NCI-H187 (cell line): Measurements from ENCODE around the gene STK38L.

ENCODE experiments used
- DNase-seq, 2 experiments: peaks; one replicate each; lab custom pipeline; 2025; lab: John Stamatoyannopoulos, UW

Gene STK38L

DNA sequence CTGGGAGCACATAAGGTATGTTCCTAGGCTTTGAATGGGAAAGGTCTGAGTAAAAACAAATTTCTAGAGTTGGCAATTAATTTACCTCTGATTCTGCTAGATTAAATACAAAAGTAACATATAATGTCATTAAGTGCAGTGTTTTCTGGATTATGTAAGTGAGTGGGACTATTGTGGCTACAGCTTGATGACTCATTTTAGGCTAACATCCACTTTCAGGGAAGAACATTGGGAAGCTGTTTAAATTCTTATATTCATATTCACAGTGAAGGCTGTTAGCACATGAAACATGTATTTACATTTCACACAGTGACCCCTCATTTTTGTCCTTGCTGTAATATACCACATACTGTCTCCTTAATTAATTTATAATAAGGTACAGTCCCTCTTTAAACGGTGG, 75.3 kb downstream of the STK38L start:
- no peak for DNase-seq

DNA sequence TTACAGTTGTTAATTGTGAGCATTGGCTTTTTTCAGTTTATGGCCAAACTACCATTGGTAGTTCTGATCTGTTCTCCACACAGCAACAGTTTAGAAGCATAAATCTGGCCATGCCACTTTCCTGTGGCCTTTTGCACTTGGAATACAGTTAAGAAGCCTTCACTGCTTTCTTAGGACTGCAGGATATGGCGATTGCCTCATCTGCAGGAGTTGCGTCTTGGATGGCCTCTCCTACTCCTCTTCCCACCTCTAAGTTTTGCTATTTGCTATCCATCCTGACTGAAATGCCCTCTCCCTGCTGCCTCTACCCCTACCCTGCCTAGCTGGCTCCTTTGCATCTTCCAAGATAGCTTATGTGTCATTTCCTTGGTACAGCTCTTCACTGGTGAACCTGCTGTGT, 75.8 kb downstream of the STK38L start:
- DNase-seq, result no peak

DNA sequence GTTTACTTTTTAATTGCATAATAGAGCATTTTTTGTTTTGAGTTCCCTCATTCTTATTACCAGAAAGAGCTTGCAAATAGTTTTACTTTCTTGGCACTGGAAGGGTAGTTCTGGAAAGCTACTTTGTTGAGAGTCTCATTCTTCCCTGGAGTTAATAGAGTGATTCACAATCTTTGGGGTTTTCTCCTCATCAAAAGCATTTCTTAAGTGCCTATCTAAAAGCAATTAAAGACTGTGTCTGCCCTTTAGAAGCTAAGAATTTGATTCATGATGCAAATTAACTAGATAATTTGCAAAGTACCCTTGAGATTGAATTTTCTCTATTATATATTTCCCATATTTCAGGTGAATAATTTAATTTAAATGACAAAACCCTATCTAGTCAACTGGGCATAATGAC, 80.4 kb downstream of the STK38L start:
- no peak for DNase-seq

DNA sequence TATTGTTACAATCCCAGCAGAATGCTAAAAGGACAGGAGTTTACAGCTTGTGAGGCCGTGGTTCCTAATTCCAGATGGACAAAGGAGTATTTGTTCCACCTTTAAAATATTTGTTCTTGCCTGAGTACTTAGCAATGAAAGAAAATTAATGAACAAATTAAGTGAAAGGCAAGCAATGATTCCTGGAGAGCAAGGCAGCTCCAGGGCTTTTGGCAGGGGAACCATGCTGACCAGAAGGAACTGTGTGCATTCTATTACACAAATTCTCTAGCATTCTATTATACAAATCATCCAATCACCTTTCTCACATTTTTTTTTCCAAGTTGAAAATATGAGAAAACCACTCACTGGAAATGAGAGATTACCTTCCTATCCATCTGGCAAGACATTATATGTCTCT, 86.8 kb downstream of the STK38L start:
- no peak for DNase-seq

DNA sequence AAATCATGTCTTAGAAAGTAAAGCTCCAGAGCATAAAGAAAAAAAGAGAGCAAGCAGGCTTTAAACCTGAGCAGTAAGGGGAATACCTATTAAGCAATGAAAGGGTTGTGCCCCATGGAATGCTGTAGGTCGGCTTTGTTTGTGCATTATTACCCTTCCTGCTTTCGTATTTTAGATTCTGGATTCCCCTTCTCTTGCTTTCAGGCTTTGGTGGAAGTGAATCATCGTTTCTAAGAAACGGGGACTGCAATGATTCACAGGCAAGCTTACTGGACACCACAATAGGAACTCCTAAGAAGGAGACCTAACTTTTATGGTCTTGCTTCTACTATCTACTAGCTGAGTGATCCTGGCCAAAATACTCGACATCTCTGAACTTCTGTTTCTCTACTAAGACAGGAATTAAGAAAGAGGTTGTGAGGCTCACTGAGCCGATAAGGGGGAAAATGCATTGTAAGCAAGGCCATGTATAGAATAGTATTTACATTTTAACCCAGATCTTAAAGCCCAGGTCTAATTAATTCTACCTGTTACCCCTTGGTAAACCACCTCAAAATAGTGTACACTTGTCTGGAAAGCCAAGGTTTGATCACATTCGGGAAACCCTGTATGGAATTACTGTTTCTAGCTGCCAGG, 87.3 kb downstream of the STK38L start:
- DNase-seq, result no peak

DNA sequence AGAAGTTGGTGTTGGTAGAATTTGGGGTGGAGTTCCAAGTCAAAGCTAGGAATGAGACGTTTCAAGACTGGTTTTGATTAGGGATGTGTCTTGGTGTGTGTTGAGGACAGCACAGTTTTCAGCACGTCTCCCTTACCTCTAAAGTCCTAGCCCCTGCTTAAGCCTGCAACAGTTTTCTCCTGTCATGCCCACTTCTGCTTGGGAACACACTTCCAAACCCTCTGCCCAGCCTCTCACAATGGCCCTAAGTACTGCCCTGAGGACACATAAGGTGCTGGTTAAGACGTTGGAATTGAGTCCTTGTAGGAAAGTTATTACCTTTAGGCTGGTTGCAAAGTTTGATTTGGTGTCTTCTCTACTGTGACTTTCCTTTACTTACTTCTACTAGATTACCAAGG, 87.8 kb downstream of the STK38L start:
- no peak for DNase-seq

DNA sequence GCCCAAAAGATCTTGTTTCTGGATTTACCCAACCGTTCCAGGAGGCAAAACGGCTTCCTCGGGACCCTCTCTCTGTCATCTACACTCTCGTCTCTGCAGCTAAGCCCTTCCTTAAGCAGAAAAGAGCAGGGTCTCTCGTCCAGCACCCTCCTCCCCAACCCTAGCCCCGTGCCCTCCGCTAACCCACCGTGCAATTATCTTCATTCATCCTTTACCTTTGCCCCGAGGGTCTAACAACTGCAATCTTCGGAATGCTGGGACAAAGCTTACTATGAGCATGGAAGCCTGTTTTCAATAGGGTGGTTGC, 88.3 kb downstream of the STK38L start:
- no peak for DNase-seq

DNA sequence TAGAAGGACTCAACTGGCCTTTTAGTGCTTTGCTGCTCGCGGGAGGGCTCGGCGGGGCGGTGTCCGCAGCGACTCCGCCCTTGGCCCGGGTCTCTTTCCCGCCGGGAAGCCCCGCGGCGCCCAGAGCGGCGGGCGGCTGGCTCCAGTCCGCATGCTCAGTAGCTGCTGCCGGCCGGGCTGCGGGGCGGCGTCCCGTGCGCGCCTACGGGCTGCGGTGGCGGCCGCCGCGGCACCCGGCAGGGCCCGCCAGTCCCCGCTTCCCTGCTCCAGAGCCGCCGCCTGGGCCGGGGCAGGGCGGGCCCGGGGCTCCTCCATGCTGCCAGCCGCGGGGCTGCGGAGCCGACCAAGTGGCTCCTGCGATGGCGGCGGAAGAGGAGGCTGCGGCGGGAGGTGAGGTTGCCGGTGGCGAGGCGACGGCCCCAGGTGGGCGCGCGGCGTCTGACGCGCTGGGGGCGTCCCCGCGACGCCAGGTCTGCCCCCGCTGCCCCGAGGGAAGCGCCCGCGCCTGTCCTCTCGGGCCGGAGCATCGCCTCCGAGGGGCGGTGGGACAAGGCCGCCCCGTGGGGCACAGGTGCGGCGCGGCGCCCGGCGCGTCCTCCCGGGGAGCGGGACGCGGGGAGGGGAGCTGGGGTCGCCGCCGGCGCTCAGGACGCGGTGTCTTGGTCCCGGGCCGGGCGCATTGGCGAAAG, 88.8 kb downstream of the STK38L start, which contains the start of gene BMAL2:
BMAL2 (plus strand) TSS at position 123 of the 689 bp plus-strand sequence; CDS start at position 360, 237 bp downstream.
- DNase-seq, result peak in 1 of 2 experiments; percentile 42

DNA sequence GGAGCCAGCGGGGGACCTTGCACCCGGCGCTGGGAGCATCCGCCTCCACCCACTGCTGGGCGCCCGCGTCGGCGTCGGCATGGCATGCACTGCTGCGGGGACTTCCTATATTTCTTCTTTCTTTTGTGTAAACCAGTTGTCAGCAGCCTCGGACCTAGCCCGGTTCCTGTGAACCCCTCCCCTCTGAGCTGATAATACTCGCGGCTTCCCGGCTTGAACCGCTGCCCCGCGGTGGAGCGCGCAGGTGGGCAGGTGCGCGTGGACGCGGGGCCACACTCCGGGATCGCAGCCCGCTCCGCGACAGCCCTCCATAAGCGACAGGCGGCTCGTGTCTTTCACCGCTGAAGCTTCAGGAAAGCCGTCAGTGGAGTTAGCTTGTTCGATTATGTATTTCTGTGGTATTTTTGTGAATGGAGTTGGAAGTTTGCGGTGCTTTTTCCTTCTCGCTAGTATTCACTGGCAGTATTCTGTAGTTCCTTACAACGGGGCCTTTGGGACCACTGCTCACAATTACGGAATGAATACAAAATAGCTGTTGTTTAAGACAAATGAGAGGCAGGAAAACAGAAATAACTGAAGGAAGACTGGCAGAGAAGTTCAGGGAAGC, 89.4 kb downstream of the STK38L start:
- DNase-seq, result no peak

DNA sequence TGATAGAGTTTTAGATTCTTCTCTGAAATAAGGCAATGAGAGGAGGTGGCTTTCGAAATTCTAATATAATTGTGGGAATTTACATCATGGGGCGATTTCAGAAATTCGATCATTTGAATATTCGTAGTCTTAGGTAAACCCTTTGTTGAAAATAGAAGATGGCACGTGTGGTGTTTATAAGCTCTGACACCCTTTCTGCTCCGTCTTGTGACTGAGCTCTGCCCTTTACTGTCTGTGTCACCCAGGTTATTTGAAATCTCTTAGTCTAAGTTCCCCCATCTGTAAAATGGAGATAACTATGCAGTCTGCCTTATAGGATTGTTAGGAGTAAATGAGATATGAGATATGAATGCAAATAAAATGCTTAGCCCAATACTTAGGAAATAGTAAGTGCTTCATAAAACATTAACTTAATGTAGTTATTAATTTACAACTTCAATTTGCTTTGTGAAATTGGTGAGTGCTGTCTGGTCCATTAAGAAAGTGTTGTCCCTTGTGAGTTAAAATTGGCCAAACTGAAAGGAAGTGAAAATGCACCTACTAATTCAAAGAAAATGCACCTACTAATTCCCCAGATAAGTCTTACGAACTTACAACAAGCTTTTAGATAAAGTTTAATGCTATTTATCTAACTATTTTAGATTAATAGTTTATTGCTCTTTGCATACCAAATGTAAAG, 90.1 kb downstream of the STK38L start:
- DNase-seq, result no peak

DNA sequence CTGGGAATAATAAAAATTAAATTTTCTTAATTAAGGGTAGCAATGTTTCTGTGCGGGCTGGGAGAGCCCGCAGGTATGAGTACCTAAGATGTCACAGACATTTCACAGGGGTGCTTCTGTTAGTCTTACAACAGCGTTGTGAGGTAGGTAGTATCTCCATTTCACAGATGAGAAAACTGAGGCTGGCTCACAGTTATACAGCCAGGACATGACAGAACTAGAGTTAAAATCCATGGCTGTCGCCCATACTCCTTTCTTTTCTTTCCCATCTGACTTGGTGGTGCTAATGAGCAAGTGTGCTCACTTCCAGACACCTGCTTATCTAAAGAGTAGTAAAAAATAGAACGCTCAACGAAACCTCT, 90.6 kb downstream of the STK38L start:
- DNase-seq, result no peak

DNA sequence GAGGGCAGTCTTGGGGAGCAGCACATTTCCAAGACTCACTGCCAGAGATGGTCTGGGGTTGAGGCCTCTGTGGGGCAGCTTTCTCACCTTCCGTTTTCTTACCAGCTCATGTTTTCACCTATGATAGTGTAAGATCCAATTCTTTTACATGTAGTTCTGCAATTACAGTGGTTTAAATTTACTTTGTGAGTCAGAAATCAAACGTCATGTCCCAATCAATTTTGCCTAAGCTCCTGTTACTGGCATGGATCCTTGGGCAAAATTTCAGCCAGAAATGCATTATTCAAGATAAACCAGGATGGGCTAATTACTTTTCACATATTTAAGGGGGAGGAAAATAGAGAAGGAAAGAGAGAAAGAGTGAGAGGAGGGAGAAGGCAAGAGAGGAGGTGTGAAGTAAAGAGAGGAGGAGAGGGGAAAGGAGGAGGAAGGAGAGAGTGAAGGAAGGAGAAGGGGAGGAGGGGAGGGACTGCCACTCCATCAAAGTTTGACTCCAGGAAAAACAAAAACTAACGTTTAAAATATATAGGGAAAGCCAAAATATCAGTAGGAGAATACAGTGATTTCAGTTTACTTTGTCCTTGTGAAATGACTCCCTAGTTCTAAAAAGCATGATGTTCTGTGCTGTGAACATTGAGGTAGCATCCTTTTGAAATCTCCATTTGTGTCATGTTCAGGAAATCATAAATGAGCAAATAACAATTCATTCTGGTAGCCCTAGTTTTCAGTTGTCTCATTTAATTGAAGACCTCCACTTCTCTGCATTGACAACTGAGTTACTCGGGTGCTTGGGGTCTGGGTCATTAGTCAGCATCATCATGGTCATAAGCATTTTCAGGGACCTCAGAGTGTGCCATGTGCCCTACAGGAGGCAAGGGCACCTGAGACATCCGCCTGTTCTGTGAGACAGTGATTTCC, 91.5 kb downstream of the STK38L start:
- DNase-seq, result no peak

DNA sequence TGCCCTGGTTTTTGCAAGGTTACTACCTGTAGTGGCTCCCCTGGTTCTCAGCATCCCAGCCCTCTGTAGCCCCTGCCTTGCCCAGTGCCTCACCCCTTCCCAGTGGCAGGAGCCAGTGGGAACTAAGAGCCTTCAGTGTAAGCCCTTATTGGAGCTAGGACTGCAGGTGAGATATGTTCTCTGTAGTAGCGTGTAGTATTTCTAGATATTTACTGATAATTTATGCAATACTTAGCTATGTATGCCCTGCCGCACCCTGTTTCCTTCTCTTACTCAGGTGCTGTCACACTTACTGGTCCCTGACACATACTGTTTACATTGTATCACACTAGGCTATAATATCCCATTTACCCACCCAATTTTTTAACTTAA, 92.2 kb downstream of the STK38L start:
- no peak for DNase-seq

DNA sequence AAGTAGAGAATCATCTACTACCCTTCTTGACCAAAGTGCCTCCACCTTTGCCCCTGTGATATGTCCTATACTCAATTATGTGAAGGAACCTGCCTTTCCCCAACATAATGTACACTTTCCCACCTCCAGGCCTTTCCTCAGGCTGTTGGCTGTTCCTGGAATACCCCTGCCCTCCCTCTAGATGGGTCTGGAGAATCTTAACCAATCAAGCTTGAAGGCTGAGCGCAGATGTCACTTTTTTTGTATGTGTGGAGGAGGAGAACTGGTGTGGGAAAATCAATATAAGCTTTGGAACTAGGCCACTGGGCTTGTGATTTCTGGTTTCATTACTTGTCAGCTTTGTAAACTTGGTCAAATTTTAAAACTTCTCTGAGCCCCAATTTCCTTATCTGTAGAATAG, 93.3 kb downstream of the STK38L start:
- DNase-seq, result no peak

DNA sequence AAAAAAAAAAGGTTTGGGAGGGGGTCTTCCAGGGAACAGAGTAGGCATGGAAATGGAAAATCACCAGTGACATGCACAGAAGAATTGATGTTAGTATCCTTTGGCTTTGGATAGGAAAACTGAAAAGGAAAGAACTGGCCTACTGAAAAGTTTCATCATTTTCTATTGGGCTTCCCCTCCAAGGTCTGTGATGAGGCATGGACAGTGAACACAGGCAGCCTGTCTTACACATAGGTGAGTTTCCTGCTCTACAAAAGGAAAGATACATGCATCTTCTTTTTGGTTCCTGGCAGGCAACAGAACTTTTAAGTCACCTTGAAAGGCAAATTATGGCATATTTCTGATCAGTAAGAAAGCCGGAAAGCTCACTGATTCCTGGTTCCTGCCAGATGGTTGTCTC, 94.4 kb downstream of the STK38L start:
- no peak for DNase-seq

DNA sequence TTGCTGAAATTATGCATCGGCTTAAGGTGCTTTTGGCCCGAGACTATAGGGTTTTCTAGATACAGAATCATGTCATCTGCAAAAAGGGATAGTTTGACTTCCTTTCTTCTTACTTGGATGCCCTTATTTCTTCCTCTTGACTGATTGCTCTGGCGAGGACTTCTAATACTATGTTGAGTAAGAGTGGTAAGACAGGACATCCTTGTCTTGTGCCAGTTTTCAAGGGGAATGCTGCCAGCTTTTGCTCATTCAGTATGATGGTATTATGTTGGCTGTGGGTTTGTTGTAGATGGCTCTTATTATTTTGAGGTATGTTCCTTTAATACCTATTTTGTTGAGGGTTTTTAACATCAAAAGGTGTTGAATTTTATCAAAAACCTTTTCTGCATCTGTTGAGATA, 96.9 kb downstream of the STK38L start:
- DNase-seq, result no peak

DNA sequence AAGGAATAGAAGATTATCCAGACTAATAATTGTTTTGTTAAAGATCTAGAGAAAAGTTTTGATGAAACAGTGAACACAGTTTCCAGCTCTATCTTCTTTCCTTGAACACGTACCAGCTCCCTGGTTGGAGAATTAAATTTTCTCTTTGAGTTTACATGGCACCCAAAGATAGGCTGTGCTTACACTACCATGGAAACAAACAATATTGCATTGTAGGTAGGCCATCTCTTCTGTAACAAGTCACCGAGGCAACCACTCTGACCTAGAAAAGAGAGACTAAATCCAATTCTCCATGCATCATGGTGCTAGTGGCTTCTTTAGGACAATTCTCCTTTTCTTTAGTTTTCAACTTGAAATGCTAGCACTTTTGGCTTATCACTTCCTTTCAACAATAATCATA, 98.5 kb downstream of the STK38L start:
- no peak for DNase-seq

DNA sequence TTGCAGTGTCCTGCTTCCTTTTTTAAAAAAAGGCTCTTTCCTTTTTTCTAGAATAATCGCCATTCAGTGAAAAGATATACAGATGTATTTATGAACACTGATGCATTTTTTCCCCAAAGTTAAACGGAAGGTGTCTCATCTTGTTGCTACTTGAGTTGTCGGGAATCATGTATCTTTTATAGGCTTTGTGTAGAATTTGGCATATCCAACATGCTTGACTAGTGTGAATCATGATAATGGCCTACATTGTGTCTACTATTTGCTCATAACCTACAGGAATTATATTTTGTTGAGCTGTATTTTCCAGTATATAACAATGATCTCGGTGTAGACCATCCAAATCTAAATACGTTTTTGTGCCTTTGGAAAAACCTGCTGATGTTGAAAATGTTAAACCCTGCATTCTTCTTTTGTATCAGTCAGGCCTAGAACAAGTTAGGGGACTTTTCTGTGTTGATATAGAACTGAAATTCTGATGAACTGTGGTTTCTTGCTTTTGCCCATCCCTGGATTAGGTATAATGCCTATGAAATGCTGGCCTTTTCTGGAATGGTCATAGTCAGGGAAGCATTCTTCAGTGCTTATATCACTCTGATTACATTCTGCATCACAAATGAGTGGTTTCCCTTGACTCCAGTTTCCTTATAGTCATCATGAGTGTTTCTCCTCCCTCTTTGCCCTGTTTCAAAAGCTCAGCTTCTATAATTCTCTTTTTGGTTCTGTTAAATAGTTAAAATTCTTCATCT, 99.3 kb downstream of the STK38L start:
- no peak for DNase-seq

DNA sequence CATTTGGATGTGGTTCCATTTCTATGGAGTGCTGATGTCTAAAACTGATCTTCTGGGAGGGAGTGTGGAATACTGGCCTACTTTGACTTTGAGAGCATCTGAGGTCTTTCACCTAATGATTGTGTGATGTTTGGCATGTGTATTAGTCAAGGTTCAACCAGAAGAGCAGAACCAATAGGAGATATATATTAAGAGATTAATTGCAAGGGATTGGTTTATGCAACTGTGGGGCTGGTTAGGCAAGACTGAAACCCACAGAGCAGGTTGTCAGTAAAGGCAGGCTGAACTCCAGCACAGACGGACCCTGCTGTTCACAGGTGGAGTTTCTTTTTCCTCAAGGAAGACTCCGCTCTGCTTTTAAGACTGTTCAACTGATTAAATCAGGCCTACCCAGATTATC, 100.2 kb downstream of the STK38L start:
- DNase-seq, result no peak

DNA sequence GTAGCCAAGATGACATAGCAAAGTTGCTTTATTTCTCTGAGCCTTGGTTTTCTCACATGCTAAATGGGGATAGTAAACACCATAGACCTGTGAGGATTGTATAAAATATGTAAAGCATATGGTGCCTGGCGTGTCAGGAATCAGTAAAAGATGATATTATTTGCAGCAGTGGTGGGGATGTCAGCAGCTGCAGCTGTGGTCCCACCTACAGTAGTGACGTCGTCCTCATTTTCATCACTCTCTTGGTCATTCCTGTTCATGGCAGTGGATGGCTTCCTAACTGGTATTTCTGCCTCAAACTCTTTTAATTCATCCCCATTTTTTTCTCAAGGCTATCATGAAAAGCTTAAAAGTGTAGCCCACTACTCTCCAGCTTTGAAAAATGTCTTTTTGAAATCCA, 100.7 kb downstream of the STK38L start:
- DNase-seq, result no peak

DNA sequence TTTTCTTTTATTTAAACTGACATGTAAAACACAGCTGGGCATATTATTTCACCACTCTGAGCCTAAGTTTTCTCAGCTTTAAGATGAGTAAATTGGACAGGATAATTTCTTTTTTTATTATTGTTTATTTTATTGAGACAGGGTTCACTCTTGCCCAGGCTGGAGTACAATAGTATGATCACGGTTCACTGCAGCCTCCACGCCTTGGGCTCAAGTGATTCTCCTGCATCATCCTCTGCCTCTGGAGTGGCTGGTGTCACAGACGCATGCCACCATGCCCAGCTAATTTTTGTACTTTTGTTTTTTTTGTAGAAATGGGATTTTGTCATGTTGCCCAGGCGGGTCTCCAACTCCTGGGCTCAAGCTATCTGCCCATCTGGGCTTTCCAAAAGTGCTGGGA, 101.3 kb downstream of the STK38L start:
- no peak for DNase-seq

DNA sequence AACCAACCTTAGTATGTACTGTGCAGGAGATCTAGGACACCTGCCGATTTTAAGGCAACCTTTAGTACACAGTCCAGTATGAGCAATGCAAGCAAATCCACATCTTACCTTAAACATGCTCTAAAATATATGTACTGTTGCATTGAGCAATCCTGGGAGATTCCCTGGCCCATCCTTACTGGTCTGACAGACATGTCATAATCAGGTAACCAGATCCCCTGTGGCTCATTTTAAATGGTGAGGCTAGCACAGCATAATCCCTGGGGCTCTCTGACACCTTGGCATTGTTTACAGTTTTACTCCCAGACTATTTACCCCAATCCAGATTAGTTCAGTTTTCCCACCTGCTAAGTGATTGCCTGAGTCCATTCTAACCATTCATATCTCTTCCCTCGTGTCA, 103.7 kb downstream of the STK38L start:
- no peak for DNase-seq
